ENCODE data around the gene EFNA1. TPM values are rescaled to one million over a fixed set of nuclear protein-coding genes. Genes with fewer than 3 reads are reported as not detected.
"Not testable (repeated sequence)": the region's sequence is repeated elsewhere in the genome, so short reads cannot be mapped to it uniquely, and the experiment has no call there.

The EFNA1 gene
- total RNA-seq, 5 donors from 2014 or later (not counting 1 experiment from before 2014, with no cell fraction given) = 1.6 to 8.4 (median 5.1) TPM

- Mint-ChIP-seq H3K27me3 (peaks cover 0 to 9% of the 10 kb centered on the region in 2 donors), H3K4me3 (no peak overlapping the region), H3K36me3 (no peaks in the 10 kb centered on the region), H3K4me1 (peaks cover 0 to 7% (median 0%) of the 10 kb centered on the region in 3 donors), H3K9me3 (no peaks in the 10 kb centered on the region), H3K27ac (no peak overlapping the region)
- H3K27me3 ChIP-seq (replicated peaks in 1 of 2; ENCODE audit: control insufficient read depth in 2 of 2, extremely low read depth in 1 of 2, insufficient read depth in 2 of 2, low read length in 1 of 2) = peaks cover 0 to 29% of the 10 kb centered on the region in 2 experiments
- H3K9me3 ChIP-seq = no peaks in the 10 kb centered on the region
- H3K4me3 ChIP-seq (ENCODE audit: control insufficient read depth in 1 of 2, extremely low read depth in 1 of 2, low read length in 1 of 2) = no peak overlapping the region
- no peaks in the 10 kb centered on the region for H3K4me1 ChIP-seq (ENCODE audit: control insufficient read depth in 1 of 2, extremely low read depth in 1 of 2, insufficient read depth in 2 of 2, low read length in 2 of 2)
- H3K27ac ChIP-seq (ENCODE audit: low read length) = no peak overlapping the region
- DNase-seq = no peak
- no peak for ATAC-seq (replicated peaks in 1 of 4)
- ChIA-PET POLR2A (no interaction called here), CTCF (no interaction called here)
- H3K36me3 ChIP-seq (ENCODE audit: control insufficient read depth in 2 of 2, extremely low read depth in 1 of 2, insufficient read depth in 1 of 2, low read length in 1 of 2) = no peaks in the 10 kb centered on the region
- WGBS (ENCODE audit: insufficient coverage) = 100% methylated on average over 2 of the region's 5 CpGs
Observed at GRCh38 chr1:155113450-155113980, 14.2 kb upstream of the EFNA1 start.

GRCh38 chr1:155116113-155116764 lies 11.4 kb upstream of the EFNA1 start:
- Mint-ChIP-seq H3K4me1 (no peaks in the 10 kb centered on the region), H3K4me3 (no peak overlapping the region), H3K36me3 (no peaks in the 10 kb centered on the region), H3K27ac (no peak overlapping the region), H3K9me3 (no peaks in the 10 kb centered on the region), H3K27me3 (peaks cover 0 to 9% of the 10 kb centered on the region in 2 donors)
- no peaks in the 10 kb centered on the region for H3K36me3 ChIP-seq (ENCODE audit: control insufficient read depth in 2 of 2, extremely low read depth in 1 of 2, insufficient read depth in 1 of 2, low read length in 1 of 2)
- POLR2A ChIA-PET = interaction anchor here in 1 of 2 donors (0.5 to 0.6 kb wide), 2 partner anchors 678 to 1206 kb away, joined by 4 read pairs; no protein-coding TSS in a partner anchor
- peaks cover 0 to 28% of the 10 kb centered on the region in 2 experiments for H3K27me3 ChIP-seq (replicated peaks in 1 of 2; ENCODE audit: control insufficient read depth in 2 of 2, extremely low read depth in 1 of 2, insufficient read depth in 2 of 2, low read length in 1 of 2)
- H3K27ac ChIP-seq (ENCODE audit: low read length) = no peak overlapping the region
- DNase-seq (no peak), ATAC-seq (replicated peaks in 1 of 4) (no peak)
- H3K4me1 ChIP-seq (ENCODE audit: control insufficient read depth in 1 of 2, extremely low read depth in 1 of 2, insufficient read depth in 2 of 2, low read length in 2 of 2) = no peaks in the 10 kb centered on the region
- no peak overlapping the region for H3K4me3 ChIP-seq (ENCODE audit: control insufficient read depth in 1 of 2, extremely low read depth in 1 of 2, low read length in 1 of 2)
- 44% methylated on average over 2 of the region's 5 CpGs for WGBS (ENCODE audit: insufficient coverage)
- CTCF ChIA-PET = interaction anchor here in 1 of 2 donors (0.5 kb wide), 1 partner anchor 721 kb away, joined by 4 read pairs; no protein-coding TSS in a partner anchor
- H3K9me3 ChIP-seq = no peaks in the 10 kb centered on the region

GRCh38 chr1:155117610-155118009 lies 10.1 kb upstream of the EFNA1 start:
- Mint-ChIP-seq H3K36me3 (no peaks in the 10 kb centered on the region), H3K9me3 (no peaks in the 10 kb centered on the region), H3K4me3 (no peak overlapping the region), H3K27me3 (peaks cover 0 to 9% of the 10 kb centered on the region in 2 donors), H3K27ac (no peak overlapping the region), H3K4me1 (no peaks in the 10 kb centered on the region)
- Histone ChIP-seq H3K27me3 (replicated peaks in 1 of 2; ENCODE audit: control insufficient read depth in 2 of 2, extremely low read depth in 1 of 2, insufficient read depth in 2 of 2, low read length in 1 of 2) (peaks cover 0 to 20% of the 10 kb centered on the region in 2 experiments), H3K4me1 (ENCODE audit: control insufficient read depth in 1 of 2, extremely low read depth in 1 of 2, insufficient read depth in 2 of 2, low read length in 2 of 2) (no peaks in the 10 kb centered on the region), H3K27ac (ENCODE audit: low read length) (no peak overlapping the region), H3K9me3 (no peaks in the 10 kb centered on the region), H3K4me3 (ENCODE audit: control insufficient read depth in 1 of 2, extremely low read depth in 1 of 2, low read length in 1 of 2) (no peak overlapping the region), H3K36me3 (ENCODE audit: control insufficient read depth in 2 of 2, extremely low read depth in 1 of 2, insufficient read depth in 1 of 2, low read length in 1 of 2) (no peaks in the 10 kb centered on the region)
- POLR2A ChIA-PET = interaction anchor here in 1 of 2 donors (0.7 kb wide), 1 partner anchor 53 kb away, joined by 5 read pairs; no protein-coding TSS in a partner anchor
- CTCF ChIA-PET = interaction anchor here (0.6 to 0.7 kb wide), 4 partner anchors 10 to 58 kb away, joined by 3 to 6 read pairs (median 4); partner anchors contain the start of gene EFNA1 (in 1 of the 2)
- ATAC-seq (replicated peaks in 1 of 4) (no peak), DNase-seq (no peak)
- WGBS (ENCODE audit: insufficient coverage) = 70% methylated on average over 3 of the region's 4 CpGs

GRCh38 chr1:155118090-155118489 lies 9.6 kb upstream of the EFNA1 start:
- H3K4me3 ChIP-seq (ENCODE audit: control insufficient read depth in 1 of 2, extremely low read depth in 1 of 2, low read length in 1 of 2); H3K27me3 Mint-ChIP-seq; DNase-seq; H3K27ac ChIP-seq (ENCODE audit: low read length); H3K27ac Mint-ChIP-seq; ATAC-seq (replicated peaks in 1 of 4); H3K4me1 Mint-ChIP-seq; H3K4me3 Mint-ChIP-seq; H3K36me3 Mint-ChIP-seq; H3K36me3 ChIP-seq (ENCODE audit: control insufficient read depth in 2 of 2, extremely low read depth in 1 of 2, insufficient read depth in 1 of 2, low read length in 1 of 2); H3K9me3 ChIP-seq; H3K4me1 ChIP-seq (ENCODE audit: control insufficient read depth in 1 of 2, extremely low read depth in 1 of 2, insufficient read depth in 2 of 2, low read length in 2 of 2); CTCF ChIA-PET; H3K9me3 Mint-ChIP-seq: not testable (repeated sequence)
- POLR2A ChIA-PET = interaction anchor here in 1 of 2 donors (0.7 kb wide), 1 partner anchor 52 kb away, joined by 5 read pairs; no protein-coding TSS in a partner anchor
- H3K27me3 ChIP-seq (replicated peaks in 1 of 2; ENCODE audit: control insufficient read depth in 2 of 2, extremely low read depth in 1 of 2, insufficient read depth in 2 of 2, low read length in 1 of 2) = peaks cover 0 to 17% of the 10 kb centered on the region in 2 experiments
- WGBS (ENCODE audit: insufficient coverage) = no CpG with 5 or more reads among the region's 7 CpGs

GRCh38 chr1:155120253-155120652 lies 7.4 kb upstream of the EFNA1 start:
- Histone ChIP-seq H3K27me3 (replicated peaks in 1 of 2; ENCODE audit: control insufficient read depth in 2 of 2, extremely low read depth in 1 of 2, insufficient read depth in 2 of 2, low read length in 1 of 2) (peaks cover 0 to 21% of the 10 kb centered on the region in 2 experiments), H3K27ac (ENCODE audit: low read length) (no peak overlapping the region), H3K36me3 (ENCODE audit: control insufficient read depth in 2 of 2, extremely low read depth in 1 of 2, insufficient read depth in 1 of 2, low read length in 1 of 2) (no peaks in the 10 kb centered on the region), H3K9me3 (no peaks in the 10 kb centered on the region), H3K4me1 (ENCODE audit: control insufficient read depth in 1 of 2, extremely low read depth in 1 of 2, insufficient read depth in 2 of 2, low read length in 2 of 2) (no peaks in the 10 kb centered on the region), H3K4me3 (ENCODE audit: control insufficient read depth in 1 of 2, extremely low read depth in 1 of 2, low read length in 1 of 2) (no peak overlapping the region)
- H3K27ac Mint-ChIP-seq = no peak overlapping the region
- no peak for DNase-seq
- ChIA-PET POLR2A (interaction anchor here in 1 of 2 donors (0.7 kb wide), 1 partner anchor 1073 kb away, joined by 3 read pairs; no protein-coding TSS in a partner anchor), CTCF (no interaction called here)
- ATAC-seq (replicated peaks in 1 of 4) = no peak
- no CpG with 5 or more reads among the region's 6 CpGs for WGBS (ENCODE audit: insufficient coverage)
- H3K4me1 Mint-ChIP-seq = no peaks in the 10 kb centered on the region
- H3K9me3 Mint-ChIP-seq = no peaks in the 10 kb centered on the region
- no peak overlapping the region for H3K4me3 Mint-ChIP-seq
- H3K27me3 Mint-ChIP-seq = peaks cover 0 to 6% of the 10 kb centered on the region in 2 donors
- H3K36me3 Mint-ChIP-seq = no peaks in the 10 kb centered on the region

GRCh38 chr1:155121249-155121648 lies 6.4 kb upstream of the EFNA1 start:
- no peaks in the 10 kb centered on the region for H3K36me3 Mint-ChIP-seq
- H3K4me3 Mint-ChIP-seq = no peak overlapping the region
- ChIA-PET CTCF (no interaction called here), POLR2A (no interaction called here)
- Histone ChIP-seq H3K4me3 (ENCODE audit: control insufficient read depth in 1 of 2, extremely low read depth in 1 of 2, low read length in 1 of 2) (no peak overlapping the region), H3K36me3 (ENCODE audit: control insufficient read depth in 2 of 2, extremely low read depth in 1 of 2, insufficient read depth in 1 of 2, low read length in 1 of 2) (no peaks in the 10 kb centered on the region), H3K27ac (ENCODE audit: low read length) (no peak overlapping the region), H3K9me3 (no peaks in the 10 kb centered on the region), H3K27me3 (replicated peaks in 1 of 2; ENCODE audit: control insufficient read depth in 2 of 2, extremely low read depth in 1 of 2, insufficient read depth in 2 of 2, low read length in 1 of 2) (peaks cover 0 to 26% of the 10 kb centered on the region in 2 experiments), H3K4me1 (ENCODE audit: control insufficient read depth in 1 of 2, extremely low read depth in 1 of 2, insufficient read depth in 2 of 2, low read length in 2 of 2) (peaks cover 0 to 2% of the 10 kb centered on the region in 2 experiments)
- ATAC-seq (replicated peaks in 1 of 4) (no peak), DNase-seq (no peak)
- H3K27me3 Mint-ChIP-seq = peaks cover 0 to 6% of the 10 kb centered on the region in 2 donors
- H3K9me3 Mint-ChIP-seq = no peaks in the 10 kb centered on the region
- peaks cover 0 to 3% (median 0%) of the 10 kb centered on the region in 3 donors for H3K4me1 Mint-ChIP-seq
- H3K27ac Mint-ChIP-seq = no peak overlapping the region
- WGBS (ENCODE audit: insufficient coverage) = 95% methylated on average over 2 of the region's 2 CpGs

Measured in T-cell (primary cell).